ENCODE data around the gene UAP1.

Gene UAP1

DNA sequence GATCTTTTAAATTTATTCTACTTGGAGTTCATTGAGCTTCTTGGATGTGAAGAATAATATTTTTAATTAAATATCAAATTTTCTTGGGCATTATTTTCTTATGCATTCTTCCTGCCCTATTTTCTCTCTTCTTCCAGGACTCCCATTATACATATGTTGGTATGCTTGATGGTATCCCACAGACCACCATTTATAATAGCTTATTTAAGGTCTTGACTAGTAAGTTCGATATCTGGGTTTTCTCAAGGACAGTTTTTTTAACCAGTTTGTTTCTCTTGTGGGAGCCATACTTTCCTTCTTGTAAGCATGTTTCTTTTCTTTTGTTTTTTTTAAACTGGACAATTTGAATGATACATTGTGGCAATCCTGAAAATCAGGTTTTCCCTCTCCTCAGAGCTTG, 55.3 kb downstream of the UAP1 start:
- DNase-seq (ENCODE audit: low read depth), result no peak

DNA sequence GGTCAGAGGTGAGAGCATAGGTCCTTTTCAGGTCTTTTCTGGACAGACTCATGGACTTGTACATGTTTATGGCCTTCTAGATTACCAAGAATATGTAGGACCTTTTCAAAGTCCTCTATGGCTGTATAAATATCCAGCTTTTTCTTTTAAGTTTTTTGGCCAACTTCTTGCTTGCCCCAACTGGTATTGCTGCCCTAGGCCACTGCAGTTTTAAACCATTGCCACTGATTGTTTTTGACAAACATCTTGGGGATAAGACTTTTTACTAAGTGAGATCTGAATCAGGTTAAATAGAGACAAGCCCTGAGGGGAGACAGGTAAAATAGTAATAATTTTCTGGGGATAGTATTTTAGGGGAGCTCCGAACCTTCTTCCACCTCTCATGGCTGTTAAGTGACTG, 56.0 kb downstream of the UAP1 start:
- no peak for DNase-seq (ENCODE audit: low read depth)

DNA sequence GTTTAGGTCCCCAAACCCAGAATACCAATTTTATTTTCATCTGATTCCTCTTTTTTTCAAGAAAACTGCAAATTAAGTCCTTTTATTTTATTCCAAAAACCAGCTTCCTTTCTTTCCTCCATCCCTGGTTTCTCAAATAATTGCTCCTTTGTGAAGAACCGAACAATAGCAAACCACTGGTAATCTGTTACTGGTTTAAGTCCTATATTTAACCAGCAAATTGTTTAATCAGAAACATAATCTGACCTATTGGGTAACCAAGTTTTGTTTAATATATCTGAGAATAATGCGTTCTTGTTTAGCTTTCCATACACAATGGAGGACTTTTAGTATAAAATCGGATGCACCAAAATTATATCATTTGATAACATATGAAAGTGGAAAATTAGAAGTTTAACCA, 57.6 kb downstream of the UAP1 start:
- DNase-seq (ENCODE audit: low read depth), result no peak

DNA sequence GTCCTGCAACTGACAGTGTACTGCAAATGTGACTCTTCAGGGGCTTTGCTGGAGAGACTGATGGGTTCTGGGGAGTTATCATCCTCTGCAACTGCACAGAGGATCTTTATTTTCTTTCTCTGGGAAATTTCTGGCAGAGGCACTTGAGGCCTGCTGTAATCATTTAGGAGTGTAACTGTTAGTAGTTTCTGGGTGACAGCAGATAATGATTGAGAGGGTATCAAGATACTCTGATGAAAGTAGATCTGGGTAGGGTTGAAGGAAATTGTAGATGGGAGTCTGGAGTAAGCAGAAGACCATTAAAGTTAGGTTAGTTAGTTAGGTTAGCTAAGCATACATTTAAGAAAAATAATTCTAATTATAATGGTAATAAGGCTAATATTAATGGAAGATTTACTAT, 59.7 kb downstream of the UAP1 start:
- no peak for DNase-seq (ENCODE audit: low read depth)

DNA sequence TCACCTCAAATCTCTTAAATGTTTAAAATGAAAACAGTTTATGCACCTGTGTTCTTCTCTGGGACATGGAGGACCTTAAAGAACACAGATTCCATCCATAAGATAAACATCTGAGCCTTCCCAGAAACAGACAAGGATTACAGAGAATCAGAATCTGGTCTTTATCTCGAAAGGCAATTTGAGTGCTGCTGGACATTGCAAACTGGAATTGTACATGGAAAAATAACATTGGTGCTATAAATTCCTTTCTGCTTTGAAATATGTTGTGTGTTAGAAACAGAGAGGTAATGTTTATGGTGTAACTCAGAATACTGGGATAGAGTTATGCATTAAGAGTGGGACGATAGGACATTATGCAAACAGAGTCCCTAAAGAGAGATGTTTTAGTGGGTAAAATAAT, 64.2 kb downstream of the UAP1 start:
- DNase-seq (ENCODE audit: low read depth), result no peak

DNA sequence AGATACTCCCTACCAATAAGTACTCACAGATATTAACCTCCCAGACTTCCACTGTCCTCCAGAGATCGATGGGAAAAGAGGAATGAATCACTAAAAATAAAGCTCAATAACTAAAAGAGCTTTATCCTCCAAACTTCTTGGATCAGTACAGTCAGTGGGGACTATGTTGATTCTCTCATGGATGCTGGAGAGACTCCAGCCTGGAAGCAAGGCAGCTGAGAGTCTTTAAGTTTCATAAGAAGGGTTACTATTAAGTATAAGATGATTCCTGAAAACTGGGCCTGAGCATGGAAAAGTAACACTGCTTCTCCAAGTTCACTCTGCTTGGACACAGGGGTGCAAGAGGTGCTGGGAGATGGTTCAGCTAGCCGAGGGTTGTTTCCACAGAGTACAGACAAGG, 64.6 kb downstream of the UAP1 start:
- DNase-seq (ENCODE audit: low read depth), result no peak

DNA sequence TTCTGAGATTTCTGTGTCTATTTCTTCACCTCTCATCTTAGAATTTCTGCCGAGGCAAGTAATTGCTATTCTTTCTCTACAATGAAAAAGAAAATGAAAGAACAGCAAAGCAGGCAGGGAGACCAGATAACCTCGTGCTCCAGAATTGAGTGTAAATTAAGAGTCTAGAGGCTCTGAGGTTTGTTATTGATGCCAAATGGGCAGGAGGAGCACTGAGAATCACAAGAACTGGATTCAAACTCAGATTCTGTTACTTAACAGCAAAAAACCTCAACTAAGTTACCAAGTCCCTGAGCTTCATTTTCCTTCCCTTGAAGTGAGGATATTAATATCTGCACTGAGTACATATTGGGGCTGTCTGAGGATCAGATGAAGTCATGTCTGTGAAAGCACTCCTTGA, 65.2 kb downstream of the UAP1 start:
- no peak for DNase-seq (ENCODE audit: low read depth)

DNA sequence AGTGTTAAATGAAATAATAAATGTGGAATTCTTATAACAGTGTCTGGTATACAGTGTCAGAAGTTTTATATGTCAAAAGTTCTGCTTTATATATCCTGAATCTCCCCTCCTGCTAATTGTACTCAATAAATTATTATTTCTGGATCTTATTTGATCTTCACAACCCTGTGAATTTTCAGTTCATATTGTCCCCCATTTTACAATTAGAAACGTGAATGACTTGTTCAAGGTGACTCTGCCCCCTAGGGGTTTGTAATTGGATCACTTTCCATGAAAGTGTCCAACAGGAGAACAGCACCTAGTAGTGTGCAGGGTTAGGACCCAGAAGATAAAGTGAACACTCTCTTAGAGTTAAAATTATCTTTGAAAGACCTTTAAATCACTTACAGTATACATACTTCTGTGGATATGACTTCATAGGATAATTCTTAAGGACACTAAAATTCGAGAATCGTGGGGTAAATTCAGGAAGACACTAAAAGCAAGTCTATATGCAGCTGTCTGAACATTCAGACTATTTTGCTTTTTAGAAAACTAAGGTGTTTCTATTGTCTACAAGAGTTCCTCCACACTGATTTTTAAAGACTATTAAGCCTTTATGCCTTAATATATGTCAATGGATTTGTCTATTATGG, 66.3 kb downstream of the UAP1 start:
- DNase-seq (ENCODE audit: low read depth), result no peak

DNA sequence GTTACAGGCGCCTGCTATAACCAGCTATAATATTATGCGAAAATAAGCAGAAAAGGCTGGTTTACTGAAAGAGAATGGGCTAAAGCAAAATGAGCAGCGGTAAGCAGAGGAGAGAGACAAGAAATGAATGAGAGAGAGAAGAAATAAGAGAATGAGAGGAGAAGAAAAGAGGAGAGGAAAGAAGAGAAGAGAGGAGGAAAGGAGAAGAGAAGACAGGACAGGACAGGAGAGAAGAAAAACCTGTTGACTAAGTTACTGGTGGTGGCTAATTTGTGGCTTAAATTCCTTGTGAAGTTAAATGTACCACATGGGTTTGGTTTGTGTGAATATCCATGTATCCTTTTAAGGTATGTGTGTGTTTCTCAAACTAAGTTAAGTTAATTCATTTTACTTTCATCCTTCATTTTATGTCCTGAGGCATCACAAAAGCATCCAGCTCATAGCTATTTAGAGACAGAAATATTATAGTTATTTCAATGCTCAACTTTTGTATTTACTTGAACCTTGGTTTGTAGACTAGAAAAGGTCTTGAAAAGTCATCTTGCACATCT, 67.6 kb downstream of the UAP1 start:
- no peak for DNase-seq (ENCODE audit: low read depth)

DNA sequence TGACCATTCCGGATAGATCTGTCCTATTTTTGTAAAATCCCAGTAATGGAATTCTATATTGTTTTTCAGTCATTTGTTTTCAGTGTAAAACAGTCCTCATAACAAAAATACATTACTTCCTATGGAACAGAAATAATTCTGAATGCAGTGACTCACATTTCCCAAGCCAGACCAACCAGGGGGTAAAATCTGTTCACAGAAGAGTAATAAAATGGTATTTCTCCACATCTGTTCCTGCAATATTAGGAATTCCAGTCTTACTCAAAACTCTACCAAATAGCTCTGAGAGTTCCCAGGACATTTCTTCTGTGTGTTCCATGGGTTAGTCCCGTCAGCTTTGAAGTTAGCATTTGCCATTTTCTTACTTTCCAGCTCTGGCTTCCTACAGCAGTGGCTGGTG, 68.1 kb downstream of the UAP1 start:
- DNase-seq (ENCODE audit: low read depth), result peak; percentile 74

DNA sequence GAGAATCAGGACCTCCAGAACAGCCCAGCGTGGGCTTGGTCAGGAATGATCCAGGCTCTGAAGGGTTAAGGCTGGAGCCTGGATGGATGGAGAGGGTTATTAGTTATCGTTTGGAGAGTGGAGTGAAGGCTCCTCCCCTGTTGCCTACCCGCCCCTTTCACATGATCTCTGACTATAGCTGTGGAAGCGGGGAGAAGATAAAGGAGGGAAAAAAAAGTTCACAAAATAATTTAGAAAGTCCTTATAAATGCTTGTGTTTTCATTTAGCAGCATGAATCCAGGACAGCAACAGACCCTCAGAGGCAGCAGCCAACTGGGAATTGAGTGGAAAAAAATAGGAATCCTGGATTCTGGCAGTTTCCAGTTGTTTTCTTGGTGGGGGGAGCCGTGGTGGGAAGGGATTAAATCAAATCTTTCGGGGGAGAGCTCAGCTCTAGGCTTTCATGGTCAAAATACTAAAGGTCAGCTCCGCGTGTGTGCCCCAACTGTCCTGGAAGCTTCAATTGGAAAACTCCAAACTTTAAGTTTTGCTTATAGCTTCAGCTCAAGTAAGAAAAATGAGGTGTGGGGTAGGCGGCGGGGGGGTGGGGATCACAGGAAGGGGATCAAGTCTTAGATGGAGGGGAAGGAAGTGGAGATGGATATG, 70.1 kb downstream of the UAP1 start:
- no peak for DNase-seq (ENCODE audit: low read depth)

DNA sequence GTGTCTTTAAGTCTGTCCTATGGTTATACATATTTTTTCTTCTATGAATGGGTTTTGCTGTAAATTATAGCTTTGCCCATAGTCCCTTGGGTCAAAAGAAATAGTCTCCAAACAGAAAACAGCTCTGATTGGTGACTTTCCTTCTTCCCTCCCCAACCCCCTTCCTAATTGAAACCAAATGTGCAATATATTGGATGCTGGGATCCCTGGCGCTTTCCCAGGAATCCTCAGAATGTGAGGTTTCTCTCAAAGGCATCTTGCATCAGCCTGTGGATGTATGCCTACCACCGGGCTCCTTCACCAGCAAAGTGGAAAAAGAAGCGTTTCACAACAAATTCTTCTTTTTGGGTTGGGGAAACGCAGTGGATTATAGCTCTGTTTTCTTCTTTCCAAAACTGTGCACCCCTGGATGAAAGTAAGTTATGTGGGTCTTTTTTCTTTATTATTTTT, 70.7 kb downstream of the UAP1 start, which contains the start of gene DDR2:
DDR2 (plus strand) TSS at position 248 of the 450 bp plus-strand sequence. CDS start 86,600 bp downstream, outside the sequence.
- DNase-seq (ENCODE audit: low read depth), result peak; percentile 97

DNA sequence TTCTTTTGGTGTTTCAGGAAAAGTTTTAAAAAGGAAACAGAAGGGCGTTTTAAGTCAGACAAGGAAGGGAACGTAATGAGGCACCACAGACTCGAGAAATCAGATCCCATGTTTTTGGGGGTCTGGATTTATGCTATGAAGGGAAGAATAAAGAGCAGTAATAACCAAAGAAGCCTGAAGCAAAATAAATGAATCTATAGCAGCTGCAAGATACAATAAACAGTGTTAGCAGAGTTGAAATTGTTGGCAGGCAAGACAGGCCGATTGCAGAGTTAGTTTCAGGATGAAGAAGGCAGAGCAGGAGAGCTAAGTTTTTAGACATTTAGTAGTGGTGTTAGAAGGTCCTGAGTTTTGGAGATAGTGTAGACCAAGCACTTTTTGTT, 71.2 kb downstream of the UAP1 start:
- DNase-seq (ENCODE audit: low read depth), result no peak

DNA sequence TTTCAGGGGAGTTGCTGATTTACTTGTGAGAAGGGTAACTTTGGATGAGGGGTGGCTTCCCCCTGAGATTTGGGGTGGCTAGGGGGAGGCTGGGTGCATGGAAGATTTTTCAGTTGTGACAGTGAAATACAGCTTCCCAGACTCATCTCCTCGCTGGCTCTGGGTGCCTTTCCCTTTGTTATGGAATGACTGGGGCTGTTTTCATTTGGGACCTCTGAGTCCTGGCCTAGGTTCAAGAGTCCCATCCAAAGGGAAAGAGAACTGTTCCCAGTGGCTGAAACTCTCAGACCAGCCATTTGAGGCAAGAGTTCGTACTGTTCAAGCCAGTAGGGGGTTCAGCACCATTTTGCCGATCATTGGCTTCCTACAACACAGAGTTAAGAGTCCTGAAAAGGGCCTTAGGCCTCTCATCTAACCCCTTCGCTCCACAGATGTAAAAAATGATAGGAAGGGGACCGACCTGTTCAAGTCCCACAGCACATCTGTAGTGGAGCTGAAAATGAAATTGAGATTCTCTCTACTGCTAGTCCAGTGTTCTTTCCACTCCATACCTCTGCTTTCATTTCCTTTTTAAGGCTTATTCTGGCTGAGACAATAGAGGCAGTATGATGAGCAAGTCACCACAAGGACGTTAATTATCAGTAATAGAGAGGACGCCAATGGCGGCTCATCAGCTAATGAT, 71.7 kb downstream of the UAP1 start:
- DNase-seq (ENCODE audit: low read depth), result no peak

DNA sequence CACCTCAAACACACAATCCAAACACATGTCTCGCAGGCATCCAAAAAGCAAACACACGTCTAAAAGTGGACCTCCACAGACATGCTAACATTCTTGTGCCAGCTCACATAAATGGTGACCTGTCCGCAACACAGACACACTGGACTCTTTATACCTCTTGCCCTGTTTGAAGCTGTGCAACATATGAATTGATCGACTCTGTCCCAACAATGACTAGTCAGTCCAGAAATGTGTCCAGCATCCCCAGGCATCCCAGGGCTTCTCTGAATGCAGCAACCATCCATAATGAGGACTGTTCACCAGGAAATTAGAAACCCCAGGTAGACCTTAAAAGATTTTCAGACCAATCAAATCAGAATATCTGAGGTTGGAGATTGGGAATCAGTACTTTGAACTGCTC, 73.9 kb downstream of the UAP1 start:
- DNase-seq (ENCODE audit: low read depth), result no peak

DNA sequence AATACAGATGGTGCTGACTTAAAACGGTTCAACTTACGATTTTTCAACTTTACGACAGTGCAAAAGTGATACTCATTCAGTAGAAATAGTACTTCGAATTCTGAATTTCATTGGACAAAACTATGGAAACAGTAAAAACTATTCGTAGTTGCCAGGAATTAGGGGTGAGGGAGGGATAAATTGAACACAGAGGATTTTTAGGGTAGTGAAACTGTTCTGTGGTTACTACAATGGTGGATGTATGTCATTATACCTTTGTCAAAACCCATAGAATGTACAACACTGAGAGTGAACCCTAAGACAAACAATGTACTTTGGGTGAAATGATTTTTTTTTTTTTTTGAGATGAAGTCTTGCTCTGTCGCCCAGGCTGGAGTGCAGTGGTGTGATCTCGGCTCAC, 78.2 kb downstream of the UAP1 start:
- no peak for DNase-seq (ENCODE audit: low read depth)

DNA sequence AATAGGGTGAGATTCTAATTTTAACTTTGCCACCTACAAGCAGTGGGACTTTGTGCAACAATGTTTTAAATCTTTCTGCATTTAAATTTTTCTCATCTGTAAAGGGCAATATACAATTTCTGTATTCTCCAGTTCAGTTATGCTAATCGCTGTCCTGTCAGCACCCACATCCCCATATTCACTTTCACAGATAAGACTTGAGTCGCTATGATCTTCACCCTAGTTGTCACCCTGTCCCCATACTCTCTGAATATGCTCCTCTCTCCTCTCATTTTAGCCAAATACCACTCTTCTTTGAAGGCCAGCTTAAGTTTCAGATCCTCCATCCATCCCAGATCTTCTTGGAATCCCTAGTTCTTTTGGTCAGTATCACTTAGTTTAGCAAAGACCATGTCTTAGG, 79.6 kb downstream of the UAP1 start:
- no peak for DNase-seq (ENCODE audit: low read depth)

DNA sequence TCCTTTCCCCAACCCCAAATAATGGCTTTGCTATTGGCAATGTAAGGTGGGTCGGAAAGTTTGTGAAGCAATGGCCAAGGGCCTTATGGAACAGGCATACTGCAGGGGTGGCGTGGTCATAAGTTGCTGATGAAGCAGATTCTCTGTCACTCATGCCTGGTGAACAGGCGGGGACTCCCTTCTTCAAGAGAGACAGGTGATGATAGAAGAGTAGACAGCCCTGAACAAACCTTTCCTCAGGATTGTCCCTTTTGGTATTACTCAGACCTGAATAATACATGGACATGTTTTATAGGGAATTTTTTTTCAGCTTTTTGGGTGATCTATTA, 83.4 kb downstream of the UAP1 start:
- DNase-seq (ENCODE audit: low read depth), result no peak

DNA sequence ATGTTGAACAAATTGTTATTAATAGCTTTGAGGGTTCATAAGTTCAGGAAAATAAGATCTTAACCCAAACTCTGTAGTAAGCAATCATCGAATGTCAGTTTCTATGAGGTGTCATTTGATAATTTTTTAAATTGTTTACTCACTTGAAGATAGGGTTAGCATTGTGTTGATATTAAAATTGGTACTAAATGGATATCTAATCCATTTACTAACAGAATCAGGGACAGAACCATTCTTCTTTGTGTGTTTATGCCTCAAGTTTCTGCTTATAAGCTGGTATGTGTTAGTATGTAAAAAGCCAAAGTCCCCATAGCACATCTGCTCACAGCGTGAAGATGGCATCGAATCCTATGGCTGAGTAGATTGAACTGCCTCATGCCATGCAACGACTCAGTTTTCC, 84.1 kb downstream of the UAP1 start:
- no peak for DNase-seq (ENCODE audit: low read depth)

DNA sequence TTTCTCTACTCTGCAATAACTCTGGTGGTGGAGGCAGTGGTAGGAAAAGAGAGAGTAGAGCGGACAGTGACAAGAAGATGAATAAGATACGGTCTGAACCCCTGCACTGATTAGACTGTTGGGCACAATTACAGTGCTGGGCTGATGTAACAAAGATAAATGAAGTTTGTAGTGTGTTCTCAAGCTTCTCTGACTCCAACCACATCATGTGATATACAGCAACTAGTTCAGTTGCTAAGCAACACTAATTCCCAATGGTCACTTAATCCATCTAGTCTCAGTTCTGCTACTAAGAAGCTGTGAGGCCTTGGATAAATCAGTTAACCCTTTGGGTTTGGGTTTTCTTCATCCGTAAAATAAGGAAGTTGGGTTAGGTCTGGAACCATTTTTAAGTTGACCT, 88.1 kb downstream of the UAP1 start:
- no peak for DNase-seq (ENCODE audit: low read depth)

Data from HS-5 (cell line).